Hepatocyte (in vitro differentiated cells): ENCODE data around the gene YJU2. TPM values are rescaled to one million over a fixed set of nuclear protein-coding genes. Genes with fewer than 3 reads are reported as not detected.

Source experiments
- DNase-seq: peaks from one replicate; pipeline ENCODE4 v3.0.0-alpha.2; 2016; ENCODE audit warnings: low spot score
- H2AFZ ChIP-seq: fragments of 200-600 bp; sonication (generic); 2 replicates; pipeline ENCODE4 v1.6.0; 2016; ENCODE audit warnings: antibody characterized with exemption, mild to moderate bottlenecking
- H3K27ac ChIP-seq: fragments of 200-600 bp; sonication (generic); 2 replicates; pipeline ENCODE4 v1.5.1; 2016; ENCODE audit warnings: mild to moderate bottlenecking
- H3K27me3 ChIP-seq: fragments of 200-600 bp; sonication (generic); 2 replicates; pipeline ENCODE4 v1.6.1; 2016
- H3K36me3 ChIP-seq: fragments of 200-600 bp; sonication (generic); replicated peaks from 2 replicates; pipeline ENCODE4 v1.5.1; 2016; ENCODE audit warnings: low read depth; ENCODE audit not compliant: insufficient read depth
- H3K4me1 ChIP-seq: fragments of 200-600 bp; sonication (generic); 2 replicates; pipeline ENCODE4 v1.5.1; 2016; ENCODE audit warnings: mild to moderate bottlenecking, moderate library complexity; ENCODE audit not compliant: insufficient read depth
- H3K4me2 ChIP-seq: fragments of 200-600 bp; sonication (generic); 2 replicates; pipeline ENCODE4 v1.6.0; 2016
- H3K4me3 ChIP-seq: fragments of 200-600 bp; sonication (generic); 2 replicates; pipeline ENCODE4 v1.5.1; 2016; ENCODE audit warnings: mild to moderate bottlenecking
- H3K79me2 ChIP-seq: fragments of 200-600 bp; sonication (generic); 2 replicates; pipeline ENCODE4 v1.6.0; 2017; ENCODE audit warnings: mild to moderate bottlenecking
- H3K9me2 ChIP-seq: fragments of 200-600 bp; sonication (generic); replicated peaks from 2 replicates; pipeline ENCODE4 v1.6.0; 2017; ENCODE audit warnings: mild to moderate bottlenecking; ENCODE audit not compliant: insufficient read depth
- H3K9me3 ChIP-seq: fragments of 200-600 bp; sonication (generic); 2 replicates; pipeline ENCODE4 v1.5.1; 2016; ENCODE audit warnings: low read depth, mild to moderate bottlenecking
- H4K20me1 ChIP-seq: fragments of 200-600 bp; sonication (generic); 2 replicates; pipeline ENCODE4 v1.6.0; 2016; ENCODE audit warnings: mild to moderate bottlenecking; ENCODE audit not compliant: insufficient read depth, poor library complexity, severe bottlenecking
- CTCF ChIP-seq: fragments of 200-600 bp; sonication (generic); IDR thresholded peaks from 2 replicates; pipeline ENCODE4 v1.5.1; 2016; ENCODE audit warnings: antibody characterized with exemption, mild to moderate bottlenecking; ENCODE audit not compliant: poor library complexity
- EZH2 ChIP-seq: fragments of 200-600 bp; sonication (generic); IDR thresholded peaks from 2 replicates; pipeline ENCODE4 v1.6.1; 2016; ENCODE audit warnings: antibody characterized with exemption, mild to moderate bottlenecking, borderline replicate concordance
- EZH2phosphoT487 ChIP-seq: fragments of 200-600 bp; sonication (generic); IDR thresholded peaks from one replicate; pipeline ENCODE4 v1.6.1; 2018; ENCODE audit warnings: antibody characterized with exemption, mild to moderate bottlenecking, low read depth, moderate library complexity; ENCODE audit not compliant: unreplicated experiment, severe bottlenecking
- WGBS: methylation state at CpG from one replicate; pipeline ENCODE4 v1.1.6; 2016; ENCODE audit warnings: low lambda C conversion rate; ENCODE audit errors: missing lambda C conversion rate; 5-methylcytosine and 5-hydroxymethylcytosine counted together
- polyA plus RNA-seq: library from polyadenylated mRNA; unstranded; fragments of >200 nt; fragmentation: Nextera tagmentation; extraction: Ambion mirVana; gene quantifications from 2 replicates; pipeline ENCODE4 v1.2.1, GENCODE V29; 2016
- total RNA-seq: library from RNA; depleted of rRNA; stranded (reverse); fragments of >200 nt; gene quantifications from 2 replicates; pipeline ENCODE4 v1.2.3, GENCODE V29; 2014

Gene YJU2
- total and polyA plus RNA-seq, 2 experiments from 2014 or later, result 16.0 to 18.8 TPM

GRCh38 chr19:4257025-4257424 is 10.1 kb downstream of the YJU2 start:
- no peaks in the 10 kb centered on the region for H3K79me2 ChIP-seq
- no peak overlapping the region for H3K27ac ChIP-seq
- H3K4me1 ChIP-seq, result no peaks in the 10 kb centered on the region
- no peaks in the 10 kb centered on the region for H3K9me2 ChIP-seq
- no peak overlapping the region for H3K4me2 ChIP-seq
- H2AFZ ChIP-seq, result no peak overlapping the region
- no peaks in the 10 kb centered on the region for H3K36me3 ChIP-seq
- DNase-seq, result no peak
- no peaks in the 10 kb centered on the region for H3K27me3 ChIP-seq
- no peak for TF ChIP-seq EZH2phosphoT487
- no peak for TF ChIP-seq EZH2
- H4K20me1 ChIP-seq, result no peaks in the 10 kb centered on the region
- no peaks in the 10 kb centered on the region for H3K9me3 ChIP-seq
- WGBS, result 89% methylated on average over 6 of the region's 6 CpGs
- no peak overlapping the region for H3K4me3 ChIP-seq

GRCh38 chr19:4258181-4258580 is 11.3 kb downstream of the YJU2 start:
- Histone ChIP-seq H3K36me3 (no peaks in the 10 kb centered on the region), H3K9me3 (no peaks in the 10 kb centered on the region), H3K4me3 (no peak overlapping the region), H3K27me3 (no peaks in the 10 kb centered on the region), H3K4me2 (no peak overlapping the region), H3K4me1 (no peaks in the 10 kb centered on the region), H4K20me1 (no peaks in the 10 kb centered on the region), H3K79me2 (no peaks in the 10 kb centered on the region), H3K27ac (no peak overlapping the region), H2AFZ (no peak overlapping the region), H3K9me2 (no peaks in the 10 kb centered on the region)
- TF ChIP-seq EZH2phosphoT487 (no peak), CTCF (no peak), EZH2 (no peak)
- WGBS, result 98% methylated on average over 20 of the region's 28 CpGs
- no peak for DNase-seq

GRCh38 chr19:4260613-4261191 is 13.8 kb downstream of the YJU2 start:
- Histone ChIP-seq H3K4me3 (no peak overlapping the region), H2AFZ (no peak overlapping the region), H3K9me3 (no peaks in the 10 kb centered on the region), H3K27me3 (no peaks in the 10 kb centered on the region), H3K4me1 (no peaks in the 10 kb centered on the region), H3K27ac (no peak overlapping the region), H3K36me3 (no peaks in the 10 kb centered on the region), H3K79me2 (no peaks in the 10 kb centered on the region), H4K20me1 (no peaks in the 10 kb centered on the region), H3K9me2 (no peaks in the 10 kb centered on the region), H3K4me2 (no peak overlapping the region)
- 97% methylated on average over 11 of the region's 11 CpGs for WGBS
- no peak for DNase-seq
- TF ChIP-seq CTCF, result no peak
- no peak for TF ChIP-seq EZH2phosphoT487
- TF ChIP-seq EZH2, result no peak

- Histone ChIP-seq H3K4me1 (no peaks in the 10 kb centered on the region), H4K20me1 (no peaks in the 10 kb centered on the region), H3K27ac (no peak overlapping the region), H3K4me2 (no peak overlapping the region), H3K27me3 (no peaks in the 10 kb centered on the region), H3K4me3 (no peak overlapping the region), H3K9me2 (no peaks in the 10 kb centered on the region), H3K79me2 (no peaks in the 10 kb centered on the region), H3K36me3 (no peaks in the 10 kb centered on the region), H2AFZ (no peak overlapping the region), H3K9me3 (no peaks in the 10 kb centered on the region)
- DNase-seq, result no peak
- 91% methylated on average over 4 of the region's 4 CpGs for WGBS
- TF ChIP-seq EZH2 (no peak), CTCF (no peak), EZH2phosphoT487 (no peak)
Observed at GRCh38 chr19:4264812-4265211, 17.9 kb downstream of the YJU2 start.
